HL-60 (cell line): ENCODE measurements around the gene CCDC102A.

Source experiments
- DNase-seq, 2 experiments: peaks; one replicate each; pipeline ENCODE4 v3.0.0-alpha.2; 2010 to 2020; ENCODE audit warnings: low read depth in 1 of 2, low spot score in 1 of 2
- H3K27ac ChIP-seq: fragments of 250-450 bp; sonication (Bioruptor Pico); replicated peaks from 2 replicates; pipeline ENCODE4 v1.5.1; 2020; ENCODE audit warnings: mild to moderate bottlenecking, moderate library complexity
- H3K27me3 ChIP-seq: fragments of 250-450 bp; sonication (Bioruptor Pico); 2 replicates; pipeline ENCODE4 v1.5.1; 2021; ENCODE audit warnings: mild to moderate bottlenecking, moderate library complexity; ENCODE audit not compliant: insufficient read depth, poor library complexity, severe bottlenecking
- H3K4me3 ChIP-seq: replicated peaks from 2 replicates; pipeline ENCODE4 v1.5.1; 2011; ENCODE audit warnings: mild to moderate bottlenecking, control low read depth, low read length; ENCODE audit not compliant: insufficient read depth
- CTCF ChIP-seq: IDR thresholded peaks from one replicate; pipeline ENCODE4 v1.5.1; 2011; ENCODE audit warnings: low read length, control low read depth, inconsistent platforms; ENCODE audit not compliant: insufficient read depth
- GABPA ChIP-seq: IDR thresholded peaks from 2 replicates; pipeline ENCODE4 v1.6.1; 2012; ENCODE audit warnings: low read depth
- POLR2AphosphoS5 ChIP-seq: IDR thresholded peaks from 2 replicates; pipeline ENCODE4 v1.6.1; 2012; ENCODE audit warnings: low read depth
- REST ChIP-seq: IDR thresholded peaks from 2 replicates; pipeline ENCODE4 v1.6.1; 2012; ENCODE audit warnings: low read depth; ENCODE audit not compliant: insufficient replicate concordance
- SPI1 ChIP-seq: IDR thresholded peaks from 2 replicates; pipeline ENCODE4 v1.6.1; 2012; ENCODE audit warnings: low read depth, mild to moderate bottlenecking, borderline replicate concordance

Gene CCDC102A

GRCh38 chr16:57564571-57565270 lies 28.4 kb upstream of the CCDC102A start:
- Histone ChIP-seq H3K4me3 (no peak overlapping the region), H3K27ac (no peak overlapping the region), H3K27me3 (no peaks in the 10 kb centered on the region)
- no peak for DNase-seq
- TF ChIP-seq CTCF (no peak), REST (no peak), GABPA (no peak), POLR2AphosphoS5 (no peak), SPI1 (no peak)

- no peak for DNase-seq
- Histone ChIP-seq H3K4me3 (no peak overlapping the region), H3K27ac (no peak overlapping the region), H3K27me3 (no peaks in the 10 kb centered on the region)
- TF ChIP-seq CTCF (no peak), POLR2AphosphoS5 (no peak), REST (no peak), SPI1 (no peak), GABPA (no peak)
Observed at GRCh38 chr16:57563761-57564160, 27.4 kb upstream of the CCDC102A start.

- no peak overlapping the region for H3K4me3 ChIP-seq
- no peak for DNase-seq
- H3K27ac ChIP-seq, result no peak overlapping the region
- TF ChIP-seq GABPA, result no peak
- TF ChIP-seq REST, result no peak
- no peak for TF ChIP-seq CTCF
- no peak for TF ChIP-seq POLR2AphosphoS5
- TF ChIP-seq SPI1, result no peak
- H3K27me3 ChIP-seq, result no peaks in the 10 kb centered on the region
Observed at GRCh38 chr16:57563487-57563750, 27.0 kb upstream of the CCDC102A start.
